Left lung (tissue), 10 donors: ENCODE results near the gene NEO1. TPM values are rescaled to one million over a fixed set of nuclear protein-coding genes. Genes with fewer than 3 reads are reported as not detected.
"Not testable (repeated sequence)": the region's sequence is repeated elsewhere in the genome, so short reads cannot be mapped to it uniquely, and the experiment has no call there.

Experiments used
- ATAC-seq: fragments of 200-7000 bp; cut with Tn5 transposase; one replicate; pipeline ENCODE4 v1.9.1; 2020; ENCODE audit warnings: moderate library complexity
- DNase-seq, 4 donors: peaks; one replicate each; pipeline ENCODE4 v3.0.0-alpha.2; 2013 to 2020
- H3K27ac ChIP-seq, 2 donors: fragments of 200-600 bp; sonication (generic) in 1 of 2; one replicate each; pipeline versions ENCODE4 v1.5.0 to v1.8.0; 2020 to 2021
- H3K27me3 ChIP-seq, 2 donors: fragments of 200-600 bp; sonication (generic) in 1 of 2; one replicate each; pipeline versions ENCODE4 v1.5.0 to v1.8.0; 2020 to 2021
- H3K36me3 ChIP-seq, 2 donors: fragments of 200-600 bp; sonication (generic) in 1 of 2; one replicate each; pipeline versions ENCODE4 v1.5.0 to v1.8.0; 2020 to 2021
- H3K4me1 ChIP-seq, 2 donors: fragments of 200-600 bp; one replicate each; pipeline ENCODE4 v1.8.0; 2021
- H3K4me3 ChIP-seq, 2 donors: fragments of 200-600 bp; sonication (generic) in 1 of 2; one replicate each; pipeline versions ENCODE4 v1.5.0 to v1.8.0; 2020 to 2021; ENCODE audit warnings: mild to moderate bottlenecking in 1 of 2
- H3K9me3 ChIP-seq, 2 donors: fragments of 200-600 bp; sonication (generic) in 1 of 2; one replicate each; pipeline versions ENCODE4 v1.5.0 to v1.8.0; 2020 to 2021
- intact Hi-C, 2 donors: fragments of 100-400 bp; cut with DNase I; formaldehyde crosslinking; loops; one replicate each; pipeline versions ENCODE4 v1.11.2 to v1.14.2; 2022
- polyA plus RNA-seq, 6 donors: library from polyadenylated mRNA; unstranded; fragments of 120-200 nt; gene quantifications; one replicate each; pipeline ENCODE4 v1.2.1, GENCODE V29; 2013; ENCODE audit not compliant: insufficient read length in 6 of 6
- total RNA-seq, 2 donors: library from RNA; stranded (reverse); fragmentation: NEBNext Ultra II Directional; extraction: Animal tissue kit (Norgen Biotek cat#: 25700); gene quantifications; one replicate each; pipeline ENCODE4 v1.2.1, GENCODE V29; 2021
- TF ChIP-seq, protein P1 (sequence below), 2 donors: fragments of 200-600 bp; sonication (generic) in 1 of 2; IDR thresholded peaks; one replicate each; pipeline versions ENCODE4 v1.5.0 to v1.8.0; 2021; ENCODE audit warnings: antibody characterized with exemption in 2 of 2
- donor health status: DM: no; HTN: yes; CAD: no.
- donor health status: DM: no; HTN: no; CAD: no.

The NEO1 gene
- total and polyA plus RNA-seq, 8 donors = 30.1 to 155 (median 110) TPM

DNA sequence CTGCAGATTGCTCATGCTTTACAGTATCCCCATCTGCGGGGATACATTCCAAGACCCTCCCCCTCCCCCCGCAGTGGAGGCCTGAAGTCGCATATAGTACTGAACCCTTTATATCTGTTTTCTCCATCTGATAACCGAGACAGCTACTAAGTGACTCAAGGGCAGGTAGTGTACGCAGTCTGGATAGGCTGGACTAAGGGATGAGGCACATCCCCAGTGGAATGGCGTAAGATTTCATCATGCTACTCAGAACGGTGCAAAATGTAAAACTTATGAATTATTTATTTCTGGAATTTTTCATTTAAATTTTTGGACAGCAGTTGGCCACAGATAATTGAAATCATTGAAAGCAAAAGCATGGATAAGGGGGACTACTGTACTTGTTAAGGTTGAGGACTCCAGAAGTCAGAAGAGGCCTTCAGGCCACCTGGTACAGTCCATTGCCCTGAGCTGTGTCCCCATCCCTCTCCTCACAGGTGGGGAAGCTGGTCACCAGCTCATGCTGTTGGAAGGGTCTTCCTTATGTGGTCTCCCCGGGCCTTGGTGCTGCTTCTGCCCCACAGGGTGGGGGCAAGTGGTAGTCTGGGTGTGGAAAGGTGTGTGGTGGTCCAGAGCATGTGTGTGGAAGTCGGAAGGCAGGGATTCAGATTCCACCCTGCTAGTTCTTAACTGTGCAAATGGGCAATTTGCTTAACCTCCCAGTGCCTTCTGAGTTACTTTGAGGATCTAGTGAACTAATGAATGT is 244.5 kb downstream of the NEO1 start:
- intact Hi-C loops = no loop called here
- Histone ChIP-seq H3K27me3 (no peaks in the 10 kb centered on the region), H3K4me1 (peaks cover 0 to 12% of the 10 kb centered on the region in 2 donors), H3K9me3 (no peaks in the 10 kb centered on the region), H3K36me3 (peaks cover 0 to 27% of the 10 kb centered on the region in 2 donors), H3K27ac (peak overlapping the region in 1 of 2 donors; percentile 69), H3K4me3 (no peak overlapping the region)
- TF ChIP-seq, protein P1, sequence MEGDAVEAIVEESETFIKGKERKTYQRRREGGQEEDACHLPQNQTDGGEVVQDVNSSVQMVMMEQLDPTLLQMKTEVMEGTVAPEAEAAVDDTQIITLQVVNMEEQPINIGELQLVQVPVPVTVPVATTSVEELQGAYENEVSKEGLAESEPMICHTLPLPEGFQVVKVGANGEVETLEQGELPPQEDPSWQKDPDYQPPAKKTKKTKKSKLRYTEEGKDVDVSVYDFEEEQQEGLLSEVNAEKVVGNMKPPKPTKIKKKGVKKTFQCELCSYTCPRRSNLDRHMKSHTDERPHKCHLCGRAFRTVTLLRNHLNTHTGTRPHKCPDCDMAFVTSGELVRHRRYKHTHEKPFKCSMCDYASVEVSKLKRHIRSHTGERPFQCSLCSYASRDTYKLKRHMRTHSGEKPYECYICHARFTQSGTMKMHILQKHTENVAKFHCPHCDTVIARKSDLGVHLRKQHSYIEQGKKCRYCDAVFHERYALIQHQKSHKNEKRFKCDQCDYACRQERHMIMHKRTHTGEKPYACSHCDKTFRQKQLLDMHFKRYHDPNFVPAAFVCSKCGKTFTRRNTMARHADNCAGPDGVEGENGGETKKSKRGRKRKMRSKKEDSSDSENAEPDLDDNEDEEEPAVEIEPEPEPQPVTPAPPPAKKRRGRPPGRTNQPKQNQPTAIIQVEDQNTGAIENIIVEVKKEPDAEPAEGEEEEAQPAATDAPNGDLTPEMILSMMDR (IDR thresholded peaks at IDR 0.05) = no peak
- no peak for DNase-seq
- ATAC-seq = no peak

GRCh38 chr15:73298522-73299245 is 246.4 kb downstream of the NEO1 start:
- no peak for ATAC-seq
- TF ChIP-seq, protein P1 (IDR thresholded peaks at IDR 0.05) = no peak

GRCh38 chr15:73300286-73300685 is 248.0 kb downstream of the NEO1 start:
- H3K4me3 ChIP-seq, DNase-seq, intact Hi-C loops, ATAC-seq, H3K27me3 ChIP-seq, H3K27ac ChIP-seq, H3K9me3 ChIP-seq: not testable (repeated sequence)
- Histone ChIP-seq H3K36me3 (peaks cover 0 to 50% of the 10 kb centered on the region in 2 donors), H3K4me1 (peaks cover 0 to 23% of the 10 kb centered on the region in 2 donors)

More at GRCh38 chr15:73298522-73299245, 246.4 kb downstream of the NEO1 start:
- intact Hi-C loops = no loop called here
- peaks cover 0 to 45% of the 10 kb centered on the region in 2 donors for H3K36me3 ChIP-seq
- H3K27me3 ChIP-seq = no peaks in the 10 kb centered on the region
- DNase-seq = no peak
- no peak overlapping the region for H3K4me3 ChIP-seq
- H3K27ac ChIP-seq = no peak overlapping the region
- H3K9me3 ChIP-seq = no peaks in the 10 kb centered on the region
- H3K4me1 ChIP-seq = peaks cover 0 to 15% of the 10 kb centered on the region in 2 donors

DNA sequence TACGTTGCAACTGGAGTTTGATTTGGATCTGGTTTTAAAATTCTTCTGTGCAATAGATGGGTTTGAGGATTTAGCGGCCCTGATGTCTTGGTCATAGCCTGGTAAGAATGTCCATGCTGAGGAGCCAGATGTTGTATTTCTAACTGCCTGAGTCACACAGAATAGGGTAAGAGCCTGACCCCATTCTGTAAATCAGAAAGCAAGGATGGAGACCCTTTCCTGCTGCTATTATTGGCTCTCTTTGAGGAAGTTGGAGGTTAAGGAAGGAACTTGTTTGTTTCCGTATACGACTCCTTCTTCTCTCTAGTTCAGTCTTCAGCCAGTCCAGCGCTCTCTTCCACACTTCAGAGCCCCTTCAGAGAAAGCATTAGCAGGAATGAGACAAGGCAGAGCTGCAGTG is 251.4 kb downstream of the NEO1 start:
- no peaks in the 10 kb centered on the region for H3K9me3 ChIP-seq
- no peaks in the 10 kb centered on the region for H3K27me3 ChIP-seq
- no peak for ATAC-seq
- DNase-seq = no peak
- H3K4me1 ChIP-seq = peaks cover 0 to 23% of the 10 kb centered on the region in 2 donors
- peaks cover 0 to 42% of the 10 kb centered on the region in 2 donors for H3K36me3 ChIP-seq
- peak overlapping the region in 1 of 2 donors; percentile 70 for H3K27ac ChIP-seq
- no peak overlapping the region for H3K4me3 ChIP-seq
- intact Hi-C loops = no loop called here
- TF ChIP-seq, protein P1 (IDR thresholded peaks at IDR 0.05) = no peak

DNA sequence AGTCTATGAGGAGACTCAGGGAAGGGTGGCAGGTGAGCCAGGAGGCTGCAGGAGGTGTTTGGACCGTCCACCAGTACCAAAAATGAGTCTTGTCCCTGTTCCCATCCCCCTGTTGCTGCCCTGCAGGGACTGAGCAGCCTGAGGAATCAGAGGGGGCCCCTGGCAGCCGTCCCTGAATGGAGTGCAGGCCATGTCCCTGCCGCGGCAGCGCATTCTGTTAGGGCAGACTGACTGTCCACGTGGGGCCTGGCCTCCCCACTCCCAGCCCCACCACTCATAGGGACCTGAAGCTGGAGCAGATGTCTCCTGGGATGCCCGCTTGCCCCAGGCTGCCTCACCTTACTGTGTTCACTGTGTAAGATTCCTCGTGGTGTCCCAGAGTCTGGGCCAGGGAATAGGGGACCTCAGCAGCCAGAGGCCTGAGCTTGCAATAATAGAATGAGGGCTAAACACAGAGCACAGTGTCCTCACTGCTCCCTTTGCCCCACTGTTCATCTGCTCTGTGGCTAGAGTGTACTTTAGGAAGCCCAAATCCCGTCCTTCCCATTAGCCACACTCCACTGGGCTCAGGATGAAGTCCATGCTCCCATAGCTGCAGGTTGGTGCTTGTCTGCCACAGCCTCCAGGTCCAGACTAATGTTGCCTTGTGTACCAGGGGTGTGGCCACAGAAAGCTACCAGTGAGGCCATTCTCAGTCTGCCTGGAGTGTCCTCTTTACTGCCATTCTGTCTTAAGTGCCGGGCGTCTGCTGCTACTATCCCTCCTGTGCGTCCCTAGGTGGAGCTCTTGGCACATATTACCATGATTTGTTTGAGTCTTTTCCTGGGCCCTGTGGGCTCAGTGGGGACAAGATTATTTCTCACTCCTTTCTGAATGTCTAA is 253.3 kb downstream of the NEO1 start:
- TF ChIP-seq, protein P1 (IDR thresholded peaks at IDR 0.05) = peak; percentile 23 to 30
- no peak overlapping the region for H3K27ac ChIP-seq
- peaks cover 0 to 35% of the 10 kb centered on the region in 2 donors for H3K36me3 ChIP-seq
- H3K9me3 ChIP-seq = no peaks in the 10 kb centered on the region
- intact Hi-C loops = no loop called here
- peaks cover 0 to 23% of the 10 kb centered on the region in 2 donors for H3K4me1 ChIP-seq
- H3K4me3 ChIP-seq = no peak overlapping the region
- DNase-seq (peak in 2 of 4 donors; percentile 42 to 49), ATAC-seq (peak; percentile 99)
- no peaks in the 10 kb centered on the region for H3K27me3 ChIP-seq
